Body of pancreas (tissue), 4 donors: ENCODE data around the gene CEP112.

Experiments
- CTCF ChIP-seq, 7 experiments: fragments of 450-650 bp in 4 of 7; fragments of 200-600 bp in 3 of 7; sonication (generic) in 3 of 7; IDR thresholded peaks; one replicate each; pipeline ENCODE4 v1.5.1; 2016 to 2019; ENCODE audit warnings: antibody characterized with exemption in 7 of 7
- POLR2A ChIP-seq, 3 donors: fragments of 450-650 bp; IDR thresholded peaks; one replicate each; pipeline ENCODE4 v1.6.1; 2016; ENCODE audit warnings: antibody characterized with exemption in 3 of 3, mild to moderate bottlenecking in 2 of 3

DNA sequence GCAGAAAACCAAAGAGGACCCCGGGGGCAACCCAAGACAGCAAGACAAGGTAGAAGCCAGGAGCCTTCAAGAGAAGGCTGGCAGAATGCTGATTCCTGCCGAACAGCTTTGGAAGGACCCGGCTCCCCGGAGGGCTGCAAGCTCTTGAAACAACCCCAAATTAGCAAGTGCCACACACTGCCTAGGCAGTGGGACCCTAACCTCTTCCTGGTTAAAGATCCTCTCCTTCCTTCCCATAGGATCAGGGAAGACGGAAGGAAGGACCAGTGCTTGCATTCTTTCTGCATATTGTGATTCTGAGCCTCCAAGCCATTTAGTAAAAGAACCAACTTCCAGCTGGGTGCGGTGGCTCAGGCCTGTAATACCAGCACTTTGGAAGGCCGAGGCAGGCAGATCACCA, 508.5 kb downstream of the CEP112 start:
- no peak for TF ChIP-seq CTCF (IDR thresholded peaks at IDR 0.05)
- no peak for TF ChIP-seq POLR2A (IDR thresholded peaks at IDR 0.05)
